AG09309 (cell line): ENCODE data around the gene COX6A1.

Experiments
- DNase-seq: peaks from one replicate; pipeline ENCODE4 v3.0.0-alpha.2; 2010; ENCODE audit warnings: low read depth
- H3K4me3 ChIP-seq: 2 replicates; pipeline ENCODE4 v1.5.1; 2011; ENCODE audit warnings: mild to moderate bottlenecking, low read depth, low read length, moderate library complexity; ENCODE audit not compliant: control insufficient read depth
- CTCF ChIP-seq: IDR thresholded peaks from 2 replicates; pipeline ENCODE4 v1.5.1; 2011; ENCODE audit warnings: mild to moderate bottlenecking, low read depth, low read length, inconsistent platforms; ENCODE audit not compliant: insufficient read depth, control insufficient read depth; ENCODE audit errors: missing control alignments

The COX6A1 gene

DNA sequence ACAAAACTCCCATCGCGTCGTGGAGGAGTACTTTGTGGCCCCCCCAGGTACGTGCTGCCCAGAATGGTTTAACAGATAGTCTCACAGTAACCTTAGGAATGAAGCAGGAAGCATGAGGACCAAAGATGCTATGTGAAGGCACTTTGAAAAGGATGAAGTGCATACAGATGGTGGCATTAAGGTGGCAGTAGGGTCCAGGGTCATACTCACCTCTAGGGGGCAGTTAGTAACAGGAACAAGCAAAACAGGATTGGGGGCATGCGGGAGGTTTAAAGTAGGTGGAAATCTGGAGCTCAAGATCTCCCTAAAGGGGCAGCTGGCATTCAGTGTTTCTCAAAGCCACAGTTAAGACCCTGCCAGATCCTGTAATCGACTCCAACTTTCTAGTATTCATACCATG, 19.2 kb downstream of the COX6A1 start:
- H3K4me3 ChIP-seq = no peak overlapping the region
- peak; percentile 26 for TF ChIP-seq CTCF
- no peak for DNase-seq

DNA sequence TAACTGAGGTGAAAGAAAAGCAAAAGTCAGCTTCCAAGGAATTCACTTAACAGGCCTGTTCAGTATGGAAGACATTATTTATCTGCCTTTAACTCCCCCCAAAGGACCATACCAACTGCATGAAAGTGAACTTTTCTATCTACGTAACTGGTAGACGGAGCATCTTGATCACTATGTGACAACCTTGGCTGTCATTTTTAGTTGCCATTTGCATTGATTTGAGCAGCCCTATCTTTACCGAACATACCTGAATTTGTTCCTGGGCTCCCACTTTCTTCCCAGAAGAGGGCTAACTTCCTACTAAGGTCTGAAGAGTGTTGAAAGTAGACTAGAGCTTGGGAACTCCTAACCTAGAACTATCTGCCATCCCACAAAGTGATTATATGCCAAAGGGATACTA, 22.2 kb downstream of the COX6A1 start:
- DNase-seq = no peak
- no peak for TF ChIP-seq CTCF
- no peak overlapping the region for H3K4me3 ChIP-seq

DNA sequence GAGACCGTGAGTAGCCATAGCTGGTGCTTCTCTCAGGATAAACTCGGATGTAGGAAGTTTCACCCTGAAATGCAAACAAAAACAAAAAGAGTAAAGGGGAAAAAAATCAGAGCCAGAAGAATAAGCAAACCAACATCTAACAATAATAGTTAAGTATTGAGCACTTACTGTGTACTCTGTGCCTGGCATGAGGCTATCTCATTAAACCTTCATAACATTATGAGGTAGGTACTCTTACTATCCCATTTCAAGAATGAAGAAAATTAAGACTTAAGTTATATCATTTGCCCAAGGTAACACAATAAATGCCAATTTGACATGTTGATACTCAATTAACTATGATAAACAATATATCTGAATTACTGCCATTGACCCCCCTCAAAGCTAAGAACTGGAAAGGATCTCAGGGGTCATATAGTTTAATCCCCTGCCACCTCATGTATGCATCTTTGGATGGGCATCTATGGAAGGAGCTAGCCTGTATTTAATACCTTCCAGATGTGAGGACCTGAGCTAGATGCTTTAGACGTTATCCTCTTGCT, 24.3 kb downstream of the COX6A1 start:
- H3K4me3 ChIP-seq = no peak overlapping the region
- DNase-seq = no peak
- TF ChIP-seq CTCF = no peak

GRCh38 chr12:120463712-120464111, 25.8 kb downstream of the COX6A1 start:
- no peak for TF ChIP-seq CTCF
- DNase-seq = no peak
- no peak overlapping the region for H3K4me3 ChIP-seq

DNA sequence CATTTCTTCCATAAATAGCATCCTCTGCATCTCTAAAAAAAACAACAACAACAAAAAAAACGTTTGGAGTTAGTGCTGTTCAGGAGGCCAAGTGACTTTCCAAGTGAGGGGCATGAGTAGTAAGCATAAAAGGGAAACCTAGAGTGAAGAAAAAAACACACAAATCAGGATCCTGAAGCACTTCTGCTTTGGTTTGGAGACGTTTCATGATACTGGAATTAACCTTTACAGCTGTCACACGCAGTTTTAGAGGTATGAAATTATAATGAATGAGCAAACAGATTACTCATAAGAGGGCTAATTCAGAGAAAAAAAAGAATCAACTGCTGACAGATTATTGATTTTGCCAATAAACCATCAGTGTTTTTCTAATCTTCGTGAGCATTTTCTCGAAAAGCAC, 27.8 kb downstream of the COX6A1 start:
- DNase-seq = no peak
- no peak for TF ChIP-seq CTCF
- no peak overlapping the region for H3K4me3 ChIP-seq

- H3K4me3 ChIP-seq = no peak overlapping the region
- TF ChIP-seq CTCF = peak; percentile 66
- no peak for DNase-seq
These were observed 28.8 kb downstream of the COX6A1 start for GRCh38 chr12:120466560-120467315.
